Measurements from ENCODE around the gene GRPR.

GRCh38 chrX:16140983-16141382, 17.6 kb downstream of the GRPR start:
- TF ChIP-seq, protein P1, sequence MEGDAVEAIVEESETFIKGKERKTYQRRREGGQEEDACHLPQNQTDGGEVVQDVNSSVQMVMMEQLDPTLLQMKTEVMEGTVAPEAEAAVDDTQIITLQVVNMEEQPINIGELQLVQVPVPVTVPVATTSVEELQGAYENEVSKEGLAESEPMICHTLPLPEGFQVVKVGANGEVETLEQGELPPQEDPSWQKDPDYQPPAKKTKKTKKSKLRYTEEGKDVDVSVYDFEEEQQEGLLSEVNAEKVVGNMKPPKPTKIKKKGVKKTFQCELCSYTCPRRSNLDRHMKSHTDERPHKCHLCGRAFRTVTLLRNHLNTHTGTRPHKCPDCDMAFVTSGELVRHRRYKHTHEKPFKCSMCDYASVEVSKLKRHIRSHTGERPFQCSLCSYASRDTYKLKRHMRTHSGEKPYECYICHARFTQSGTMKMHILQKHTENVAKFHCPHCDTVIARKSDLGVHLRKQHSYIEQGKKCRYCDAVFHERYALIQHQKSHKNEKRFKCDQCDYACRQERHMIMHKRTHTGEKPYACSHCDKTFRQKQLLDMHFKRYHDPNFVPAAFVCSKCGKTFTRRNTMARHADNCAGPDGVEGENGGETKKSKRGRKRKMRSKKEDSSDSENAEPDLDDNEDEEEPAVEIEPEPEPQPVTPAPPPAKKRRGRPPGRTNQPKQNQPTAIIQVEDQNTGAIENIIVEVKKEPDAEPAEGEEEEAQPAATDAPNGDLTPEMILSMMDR (IDR thresholded peaks at IDR 0.05): no peak
- TF ChIP-seq POLR2A (IDR thresholded peaks at IDR 0.05): no peak
